HG03571 (cell line): ENCODE measurements around the gene CADM4.
"Not testable (repeated sequence)": the region's sequence is repeated elsewhere in the genome, so short reads cannot be mapped to it uniquely, and the experiment has no call there.

ENCODE experiments used
- ATAC-seq: cut with Tn5 transposase; IDR thresholded peaks from one replicate; pipeline ENCODE4 v1.9.1; 2021; ENCODE audit not compliant: unreplicated experiment

The CADM4 gene

DNA sequence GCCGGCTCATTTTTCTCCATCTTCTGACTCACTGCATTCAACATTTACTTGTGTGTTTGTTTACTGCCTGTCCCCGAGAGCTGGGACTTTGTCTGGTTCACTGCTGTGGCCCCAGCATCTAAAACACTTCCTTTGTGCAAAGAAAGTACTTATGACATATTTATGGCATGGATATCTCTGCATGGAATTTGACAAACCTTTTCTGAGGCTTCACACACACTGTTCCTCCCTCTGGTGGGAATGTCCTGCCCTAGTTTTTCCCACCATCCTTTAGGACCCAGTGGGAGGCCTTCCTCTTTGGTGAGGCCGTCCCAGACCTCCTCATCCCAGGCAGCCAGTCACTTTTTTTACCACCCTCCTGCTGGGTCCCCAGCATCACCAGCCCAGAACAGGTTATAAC, 29.2 kb downstream of the CADM4 start:
- ATAC-seq: no peak

DNA sequence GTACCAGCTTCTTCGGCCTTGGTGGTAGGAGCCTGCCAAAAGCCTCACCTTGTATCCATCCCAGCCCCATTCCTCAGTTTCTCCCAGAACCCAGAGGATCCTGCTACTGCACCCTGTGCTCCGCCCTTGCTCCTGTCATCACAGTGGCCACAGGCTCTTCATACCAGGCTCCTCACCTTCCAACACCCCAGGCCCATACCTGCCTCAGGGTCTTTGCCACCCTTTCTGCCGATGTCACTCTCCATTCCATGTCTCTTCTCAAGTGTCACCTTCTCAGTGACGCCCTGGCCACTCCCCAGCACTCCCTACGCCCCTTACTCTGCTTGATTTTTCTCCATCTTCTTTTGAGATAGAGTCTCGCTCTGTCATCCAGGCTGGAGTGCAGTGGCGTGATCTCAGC, 29.8 kb downstream of the CADM4 start:
- ATAC-seq: no peak

DNA sequence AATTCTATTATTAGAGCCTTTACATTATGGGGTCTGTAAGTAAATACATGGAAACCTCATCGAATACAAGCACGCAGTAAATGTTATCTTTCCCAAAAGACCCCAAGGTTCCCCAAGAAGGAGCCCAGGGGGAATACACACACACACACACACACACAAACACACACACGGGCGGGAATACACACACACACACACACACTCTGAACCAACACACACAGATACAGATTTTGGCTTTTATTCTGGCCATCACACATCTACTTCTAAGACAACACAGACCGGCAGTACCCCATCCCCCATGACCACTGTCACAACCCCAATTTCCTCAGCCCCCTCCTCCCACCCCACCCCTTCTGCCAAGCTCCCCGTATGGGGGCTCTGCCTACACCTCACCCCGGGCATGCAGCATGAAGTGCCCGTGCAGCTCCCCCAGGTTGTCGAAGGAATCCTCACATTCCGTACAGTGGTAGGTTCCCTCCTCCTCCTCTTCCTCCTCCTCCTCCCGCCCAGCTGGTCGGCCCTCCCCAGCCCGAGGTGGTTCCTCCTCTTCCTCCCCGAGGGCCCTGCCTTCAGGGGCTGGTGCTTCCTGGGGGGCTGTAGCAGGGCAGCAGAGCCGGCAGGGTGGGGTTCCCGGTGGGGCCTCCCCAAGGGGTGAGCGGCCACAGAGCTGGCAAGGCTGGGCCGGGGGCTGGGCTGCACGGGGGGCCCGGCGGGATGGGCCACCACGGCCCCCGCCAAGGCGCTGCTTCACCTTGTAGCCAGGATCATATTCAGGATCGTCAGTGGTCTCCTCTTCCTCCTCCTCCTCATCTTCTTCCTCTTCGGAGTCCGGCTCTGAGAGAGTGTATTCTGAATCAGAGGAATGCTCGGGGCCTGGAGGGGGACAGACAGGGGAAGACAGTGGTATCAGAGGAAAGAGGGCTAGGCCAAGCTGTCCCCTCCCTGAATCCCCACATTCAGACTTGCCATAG, 32.1 kb downstream of the CADM4 start:
- no peak for ATAC-seq

DNA sequence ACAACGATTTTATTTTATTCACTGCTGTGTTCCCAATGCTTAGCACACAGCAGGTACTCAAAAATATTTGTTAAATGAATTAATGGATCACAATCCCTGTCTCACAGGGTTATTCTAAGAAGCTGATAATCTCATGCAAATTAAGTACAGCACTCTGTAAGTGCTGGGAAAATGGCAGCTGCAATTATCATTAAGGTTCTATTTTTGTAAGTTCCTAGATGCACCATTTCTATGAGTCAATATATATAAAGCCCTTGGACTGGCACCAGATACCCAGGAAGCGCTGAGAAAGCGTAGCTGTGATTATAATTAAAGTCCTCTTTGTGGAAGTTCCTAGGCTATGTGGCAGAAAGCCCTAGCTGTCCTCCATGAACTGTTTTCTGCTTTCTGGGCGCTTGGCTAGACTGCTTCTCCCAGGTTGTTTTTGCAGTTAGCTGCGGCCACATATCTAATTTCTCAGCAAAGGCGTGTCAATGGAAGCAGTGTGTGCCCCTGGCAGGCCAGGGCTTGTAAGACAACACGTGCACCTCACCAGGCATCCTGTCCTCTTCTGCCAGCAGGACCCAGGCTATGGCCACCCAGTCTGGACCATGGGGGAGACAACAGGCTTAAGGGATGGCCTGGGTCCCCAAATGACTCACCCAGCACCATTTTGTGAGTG, 33.0 kb downstream of the CADM4 start:
- no peak for ATAC-seq

DNA sequence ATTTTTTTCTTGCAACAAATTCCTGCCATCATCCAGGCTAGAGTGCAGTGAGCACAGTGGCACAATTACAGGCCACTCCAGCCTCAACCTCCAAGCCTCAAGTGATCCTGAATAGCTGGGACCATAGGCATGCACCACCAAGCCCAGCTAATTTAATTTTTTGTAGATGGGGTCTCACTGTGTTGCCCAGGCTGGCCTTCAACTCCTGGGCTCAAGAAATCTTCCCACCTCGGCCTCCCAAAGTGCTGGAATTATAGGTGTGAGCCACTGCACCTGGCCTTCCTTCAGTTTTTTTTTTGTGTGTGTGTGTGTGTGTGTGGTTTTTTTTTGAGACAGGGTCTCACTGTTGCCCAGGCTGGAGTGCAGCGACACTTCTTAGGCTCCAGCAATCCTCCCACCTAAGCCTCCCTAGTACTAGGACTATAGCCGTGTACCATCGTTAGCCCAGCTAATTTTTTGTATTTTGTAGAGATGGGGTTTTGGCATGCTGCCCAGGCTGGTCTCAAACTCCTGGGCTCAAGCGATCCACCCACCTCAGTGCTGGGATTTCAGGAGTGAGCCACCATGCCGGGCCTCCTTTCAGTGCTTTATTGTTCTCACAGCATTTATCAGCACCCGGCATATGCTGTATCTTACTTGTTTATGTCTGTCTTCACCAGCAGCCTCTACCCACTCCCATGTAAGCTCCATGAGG, 33.6 kb downstream of the CADM4 start:
- no peak for ATAC-seq

DNA sequence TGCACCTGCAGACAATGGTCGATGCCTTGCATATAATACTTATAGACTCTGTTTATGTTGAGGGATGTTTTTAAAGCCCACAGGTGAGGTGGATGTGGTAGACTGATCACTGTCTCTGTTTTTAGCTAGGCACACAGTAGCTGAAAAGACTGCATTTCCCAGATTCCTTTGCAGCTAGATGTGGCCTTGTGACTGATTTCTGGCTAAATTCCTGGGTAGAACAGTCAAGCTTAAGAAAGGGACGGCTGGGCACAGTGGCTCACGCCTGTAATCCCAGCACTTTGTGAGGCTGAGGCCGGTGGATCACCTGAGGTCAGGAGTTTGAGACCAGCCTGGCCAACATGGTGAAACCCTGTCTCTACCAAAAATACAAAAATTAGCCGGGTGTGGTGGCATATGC, 39.3 kb downstream of the CADM4 start:
- ATAC-seq: not testable (repeated sequence)

DNA sequence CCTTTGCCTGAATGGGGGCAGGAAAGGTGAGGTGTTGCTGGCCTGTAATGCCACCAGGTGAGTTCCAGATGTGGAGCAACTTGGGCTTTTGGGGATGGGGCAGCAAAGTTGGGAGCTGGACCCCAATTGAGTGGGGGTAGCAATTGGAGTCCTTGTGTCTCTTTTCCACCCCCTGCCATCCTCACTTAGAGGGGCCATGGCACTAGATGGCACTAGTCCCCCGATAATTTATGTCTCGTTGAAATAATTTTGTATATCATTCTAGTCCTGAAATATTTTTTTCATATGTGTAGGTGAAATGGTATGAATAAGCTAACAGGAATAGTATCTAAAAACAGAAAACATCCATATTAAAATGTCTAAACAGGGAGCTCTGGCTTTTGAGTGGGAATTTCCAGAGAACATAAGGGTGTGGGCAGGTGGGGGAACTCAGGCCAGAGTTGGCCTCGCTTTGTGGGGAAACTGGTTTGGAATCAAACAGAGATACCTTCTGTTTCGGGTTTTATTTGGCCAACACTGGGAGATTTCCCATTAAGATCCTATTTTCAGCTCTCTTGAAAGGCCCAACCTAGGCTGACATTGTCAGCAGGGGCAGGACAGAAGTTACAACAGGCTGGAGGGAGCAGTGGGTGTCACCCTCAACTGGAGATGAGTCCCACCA, 39.9 kb downstream of the CADM4 start:
- ATAC-seq: no peak

DNA sequence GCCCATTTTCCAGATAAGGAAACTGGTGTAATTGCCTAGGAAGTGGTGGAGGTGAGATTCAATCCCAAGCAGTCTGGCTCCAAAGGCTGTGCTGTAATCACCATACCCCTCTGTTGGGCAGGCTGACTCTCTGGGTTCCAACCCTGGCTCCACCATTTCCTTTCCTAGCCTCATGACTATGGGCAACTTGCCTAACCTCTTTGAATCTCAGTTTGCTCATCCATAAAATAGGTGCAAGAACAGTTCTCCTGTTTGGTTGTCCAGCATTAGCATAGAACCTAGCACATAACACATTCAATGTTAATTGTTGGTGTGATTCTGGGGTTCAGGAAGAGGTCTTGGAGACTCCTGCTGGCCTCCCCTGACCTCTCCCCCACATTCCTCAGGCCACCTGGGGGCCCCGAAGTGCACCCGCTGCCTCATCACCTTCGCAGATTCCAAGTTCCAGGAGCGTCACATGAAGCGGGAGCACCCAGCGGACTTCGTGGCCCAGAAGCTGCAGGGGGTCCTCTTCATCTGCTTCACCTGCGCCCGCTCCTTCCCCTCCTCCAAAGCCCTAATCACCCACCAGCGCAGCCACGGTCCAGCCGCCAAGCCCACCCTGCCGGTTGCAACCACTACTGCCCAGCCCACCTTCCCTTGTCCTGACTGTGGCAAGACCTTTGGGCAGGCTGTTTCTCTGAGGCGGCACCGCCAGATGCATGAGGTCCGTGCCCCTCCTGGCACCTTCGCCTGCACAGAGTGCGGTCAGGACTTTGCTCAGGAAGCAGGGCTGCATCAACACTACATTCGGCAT, 41.0 kb downstream of the CADM4 start:
- no peak for ATAC-seq

DNA sequence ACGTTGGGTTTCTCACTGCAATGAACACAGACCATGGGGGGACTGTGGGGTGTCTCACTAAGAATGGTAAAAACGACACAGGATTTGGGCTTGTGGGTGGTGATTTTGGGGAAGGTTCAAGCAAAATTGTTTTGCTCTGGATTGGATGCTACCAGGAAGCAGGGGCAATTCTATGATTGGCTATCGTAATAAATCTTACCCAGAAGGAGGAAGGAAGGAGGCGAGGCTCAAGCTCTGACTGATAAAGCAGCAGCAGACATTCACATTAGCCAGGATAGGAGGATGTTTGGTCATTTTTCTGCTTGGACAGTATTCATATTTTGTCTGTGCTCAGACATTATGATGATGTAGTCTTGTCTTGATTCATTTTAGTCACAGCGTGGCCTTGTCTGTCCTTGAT, 41.8 kb downstream of the CADM4 start:
- no peak for ATAC-seq

DNA sequence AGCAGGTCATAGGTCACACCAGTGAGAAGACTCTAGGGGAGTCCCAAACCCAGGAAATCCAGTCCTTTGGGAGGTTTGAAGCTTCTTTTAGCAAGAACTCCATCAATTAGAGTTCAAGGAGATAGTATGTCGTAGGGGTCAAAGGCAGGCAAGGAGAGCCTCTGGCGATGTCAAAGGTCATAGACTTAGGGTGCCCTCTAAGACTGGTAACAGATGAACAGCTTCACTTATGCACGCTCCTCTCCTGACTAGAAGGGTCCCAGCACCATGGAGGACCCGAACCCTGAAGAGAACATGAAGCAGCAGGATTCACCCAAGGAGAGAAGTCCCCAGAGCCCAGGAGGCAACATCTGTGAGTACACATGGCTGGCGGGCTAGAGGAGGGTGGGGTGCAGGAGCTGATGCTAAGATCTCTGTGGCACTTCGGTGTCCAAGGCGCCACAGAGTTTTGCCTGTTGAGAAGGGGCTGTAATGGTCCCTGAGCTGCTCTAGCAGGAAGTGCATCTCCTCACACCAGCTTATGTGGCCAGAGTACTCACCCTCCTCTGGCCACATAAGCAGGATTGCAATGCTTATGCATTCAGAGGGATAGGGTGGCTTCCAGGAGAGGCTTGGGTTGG, 42.7 kb downstream of the CADM4 start:
- no peak for ATAC-seq

DNA sequence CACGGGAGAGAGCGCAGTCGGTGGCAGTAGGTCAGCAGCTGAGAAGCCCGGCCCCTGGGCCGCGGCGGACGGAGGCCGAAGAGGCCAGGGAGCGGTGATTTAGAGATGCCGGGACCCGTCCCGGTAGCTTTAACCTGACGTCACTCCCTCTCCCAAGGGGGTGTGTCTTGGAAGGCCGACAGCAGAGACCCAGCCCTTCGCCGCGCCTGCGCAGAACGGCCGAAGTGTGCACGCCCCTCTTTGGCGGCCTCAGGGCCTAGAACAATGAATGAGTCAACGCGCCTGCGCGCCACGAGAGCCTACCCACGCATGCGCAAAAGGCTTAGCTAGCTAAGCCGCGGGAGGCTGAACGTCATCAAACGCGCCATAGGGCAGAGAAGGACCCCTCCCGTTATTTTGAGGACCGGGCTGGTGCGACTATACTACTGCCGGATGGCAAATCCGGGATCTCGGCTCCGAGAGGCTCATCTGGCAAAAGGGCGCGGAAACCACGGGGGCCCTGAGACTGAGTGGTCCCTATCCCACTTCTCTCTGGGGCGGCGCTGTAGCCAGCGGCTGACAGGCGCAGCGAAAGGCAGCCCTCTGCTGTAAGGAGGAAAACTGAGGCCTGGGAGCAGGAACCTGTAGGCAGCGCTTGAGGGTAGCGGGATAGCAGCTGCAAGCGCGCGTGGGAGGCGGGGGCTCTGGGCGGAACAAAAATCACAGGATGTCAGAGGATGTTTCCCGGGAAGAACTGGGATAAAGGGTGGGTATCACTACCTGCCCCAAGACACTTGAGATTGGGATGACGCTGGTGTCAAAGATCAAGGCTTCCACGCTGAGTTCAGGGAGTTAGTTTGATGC, 43.4 kb downstream of the CADM4 start, which contains the start of the genes IRGQ and ZNF576:
IRGQ (minus strand) TSS at position 136 of the 843 bp plus-strand sequence. CDS start 796 bp downstream, outside the sequence.
ZNF576 (plus strand) TSS at position 597 of the 843 bp plus-strand sequence. CDS start 514 bp downstream, outside the sequence.
- ATAC-seq: peak; percentile 67

DNA sequence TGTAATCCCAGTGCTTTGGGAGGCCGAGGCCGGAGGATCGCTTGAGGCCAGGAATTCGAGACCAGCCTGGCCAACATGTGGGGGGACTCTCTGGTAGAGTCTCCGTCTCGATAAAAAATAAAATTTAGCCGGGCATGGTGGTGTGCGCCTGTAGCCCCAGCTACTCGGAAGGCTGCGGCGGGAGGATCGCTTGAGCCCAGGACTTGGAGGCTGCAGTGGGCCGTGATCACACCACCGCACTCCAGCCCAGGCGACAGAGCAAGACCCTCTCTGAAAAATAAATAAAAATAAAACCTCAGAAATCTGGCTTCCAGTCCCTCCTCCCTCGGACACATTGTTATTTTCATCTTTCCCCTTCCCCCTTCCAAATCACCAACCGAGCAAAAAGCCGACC, 44.0 kb downstream of the CADM4 start:
- ATAC-seq: peak; percentile 3

DNA sequence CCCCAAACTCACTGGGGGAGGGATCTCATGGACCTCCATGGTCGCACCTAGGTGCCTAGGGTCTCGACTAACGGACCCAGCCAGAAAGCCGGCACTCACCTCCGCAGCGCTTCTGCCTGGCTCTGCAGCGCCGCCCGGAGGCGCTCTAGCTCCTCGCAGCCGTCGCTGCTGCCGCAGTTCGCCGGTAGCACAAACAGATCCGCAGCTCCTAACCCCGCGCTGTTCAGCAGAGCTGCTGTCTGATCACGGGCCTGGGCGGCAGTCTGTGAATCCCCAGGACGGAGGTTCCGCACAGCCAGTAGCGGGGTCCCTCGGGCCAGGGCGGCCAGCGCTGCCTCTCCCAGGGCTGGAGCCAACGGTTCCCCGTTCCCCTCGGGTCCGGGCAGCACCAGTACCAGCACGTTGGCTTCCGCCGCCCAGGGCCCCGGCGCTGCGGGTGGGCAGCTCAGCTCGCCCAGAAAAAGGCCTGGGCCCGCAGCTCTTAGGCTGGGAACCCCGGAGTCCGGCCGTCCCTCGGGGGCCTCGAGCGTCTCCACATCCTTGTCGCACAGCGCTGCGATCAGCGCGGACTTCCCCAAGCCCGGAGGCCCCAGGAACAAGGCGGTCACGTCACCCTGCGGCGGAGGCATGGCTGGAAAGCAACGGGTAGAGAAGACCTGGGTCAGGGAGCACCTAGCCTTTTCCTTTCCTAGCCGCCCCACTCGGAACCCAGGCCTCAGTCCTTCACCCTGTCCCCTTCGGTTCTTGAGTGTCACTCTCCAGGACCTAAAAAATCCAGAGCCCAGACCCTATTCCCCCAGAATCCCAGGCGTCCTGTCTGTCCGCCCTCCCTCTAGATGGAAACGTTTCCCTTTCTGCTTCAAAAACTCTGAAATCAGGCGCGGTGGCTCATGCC, 44.7 kb downstream of the CADM4 start:
- no peak for ATAC-seq

DNA sequence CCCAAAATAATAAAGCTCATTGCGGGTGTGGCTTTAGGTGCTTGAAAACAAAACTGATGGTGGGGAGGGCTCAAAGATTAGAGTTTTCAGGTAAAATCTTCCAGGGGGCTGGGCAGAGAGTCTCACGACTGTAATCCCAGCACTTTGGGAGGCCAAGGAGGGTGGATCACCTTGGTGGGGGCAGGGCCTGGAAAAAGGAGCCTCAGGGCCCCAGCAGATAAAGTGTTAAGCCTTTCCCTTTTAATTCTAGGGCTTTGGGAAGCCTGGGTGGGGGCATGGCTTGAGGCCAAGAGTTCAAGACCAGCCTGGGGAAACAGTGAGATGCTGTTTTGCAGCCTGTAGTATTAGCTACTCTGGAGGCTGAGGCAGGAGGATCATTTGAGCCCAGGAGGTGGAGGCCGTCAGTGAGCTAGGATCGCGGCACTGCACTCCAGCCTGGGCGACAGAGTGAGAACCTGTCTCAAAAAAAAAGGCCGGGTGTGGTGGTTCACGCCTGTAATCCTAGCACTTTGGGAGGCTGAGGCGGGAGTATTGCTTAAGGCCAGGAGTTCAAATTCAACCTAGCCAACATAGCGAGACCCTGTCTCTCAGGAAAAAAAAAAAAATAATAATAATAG, 45.5 kb downstream of the CADM4 start:
- ATAC-seq: no peak

DNA sequence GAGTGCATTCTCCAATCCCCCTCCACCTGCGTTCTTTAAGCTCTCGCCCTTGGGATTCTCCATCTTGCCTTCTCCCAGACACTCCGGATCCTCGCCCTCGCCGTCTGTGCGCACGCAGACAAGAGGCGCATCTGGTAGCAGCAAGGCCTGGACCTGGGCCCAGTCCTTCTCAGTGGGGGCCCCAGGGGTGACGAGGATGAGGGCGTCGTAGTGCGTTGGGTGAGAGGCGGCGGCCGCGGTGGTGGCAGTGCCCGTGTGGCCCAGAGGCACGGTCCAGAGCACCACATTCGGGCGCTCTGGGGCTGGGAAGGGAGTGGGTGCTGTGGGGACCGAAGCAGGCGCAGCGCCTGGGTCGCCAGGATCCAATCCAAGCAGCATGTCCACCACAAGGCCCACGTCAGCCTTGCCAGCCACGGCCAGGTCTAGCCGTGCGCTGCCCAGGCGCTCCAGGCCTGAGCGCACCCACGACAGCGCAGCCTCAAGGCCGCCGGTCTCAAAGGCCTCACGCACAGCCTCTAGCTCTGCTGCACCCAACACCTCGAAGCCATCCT, 46.8 kb downstream of the CADM4 start:
- ATAC-seq: no peak

DNA sequence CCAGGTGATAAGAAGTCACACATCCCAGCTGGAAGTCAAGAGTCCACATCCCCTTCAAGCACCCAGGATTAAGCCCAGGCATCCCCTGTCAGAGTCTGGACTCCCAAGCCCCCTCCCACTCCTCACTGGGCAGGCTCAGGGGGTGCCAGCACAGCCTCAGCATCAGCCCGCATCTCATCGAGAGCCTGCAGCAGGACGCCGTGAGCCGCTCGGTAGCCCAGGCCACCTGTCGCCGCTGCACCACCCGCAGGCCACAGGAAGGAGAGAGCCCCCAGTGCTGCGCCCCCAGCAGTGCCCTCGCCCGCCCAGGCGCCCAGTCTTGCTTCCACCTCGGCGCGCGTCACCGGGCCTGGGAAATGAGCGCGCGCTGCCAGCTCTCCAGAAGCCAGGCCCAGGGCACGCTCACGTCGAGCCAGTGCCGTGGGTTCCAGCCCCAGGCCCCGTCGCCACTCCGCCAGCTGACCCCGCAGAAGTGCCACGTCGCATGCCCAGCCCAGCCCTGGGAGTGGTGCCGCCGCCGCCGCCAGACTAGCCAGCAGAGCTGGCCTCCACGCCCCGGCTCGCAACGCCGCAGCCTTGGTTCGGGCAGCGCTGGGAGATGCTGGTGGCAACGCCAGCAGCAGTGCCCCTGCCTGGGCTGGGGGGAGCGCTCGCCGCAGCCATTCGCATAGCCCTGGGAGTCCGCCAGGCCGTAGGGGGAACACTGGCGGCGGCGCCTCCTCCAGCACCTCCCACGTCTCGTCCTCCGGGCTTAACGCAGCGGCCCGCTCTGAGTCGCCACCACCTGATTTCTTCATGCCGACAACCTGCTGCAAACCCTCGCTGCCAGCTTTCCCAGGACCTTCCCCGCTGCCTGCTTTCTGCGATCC, 47.5 kb downstream of the CADM4 start:
- ATAC-seq: no peak
